ENCODE results near the gene HPCAL1.

HPCAL1 gene

GRCh38 chr2:10410823-10411437, 108.2 kb downstream of the HPCAL1 start:
- no peak overlapping the region for H3K4me3 ChIP-seq (ENCODE audit: control insufficient read depth, low read depth, low read length)
- TF ChIP-seq, protein P1, sequence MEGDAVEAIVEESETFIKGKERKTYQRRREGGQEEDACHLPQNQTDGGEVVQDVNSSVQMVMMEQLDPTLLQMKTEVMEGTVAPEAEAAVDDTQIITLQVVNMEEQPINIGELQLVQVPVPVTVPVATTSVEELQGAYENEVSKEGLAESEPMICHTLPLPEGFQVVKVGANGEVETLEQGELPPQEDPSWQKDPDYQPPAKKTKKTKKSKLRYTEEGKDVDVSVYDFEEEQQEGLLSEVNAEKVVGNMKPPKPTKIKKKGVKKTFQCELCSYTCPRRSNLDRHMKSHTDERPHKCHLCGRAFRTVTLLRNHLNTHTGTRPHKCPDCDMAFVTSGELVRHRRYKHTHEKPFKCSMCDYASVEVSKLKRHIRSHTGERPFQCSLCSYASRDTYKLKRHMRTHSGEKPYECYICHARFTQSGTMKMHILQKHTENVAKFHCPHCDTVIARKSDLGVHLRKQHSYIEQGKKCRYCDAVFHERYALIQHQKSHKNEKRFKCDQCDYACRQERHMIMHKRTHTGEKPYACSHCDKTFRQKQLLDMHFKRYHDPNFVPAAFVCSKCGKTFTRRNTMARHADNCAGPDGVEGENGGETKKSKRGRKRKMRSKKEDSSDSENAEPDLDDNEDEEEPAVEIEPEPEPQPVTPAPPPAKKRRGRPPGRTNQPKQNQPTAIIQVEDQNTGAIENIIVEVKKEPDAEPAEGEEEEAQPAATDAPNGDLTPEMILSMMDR (IDR thresholded peaks at IDR 0.05; ENCODE audit: control insufficient read depth, insufficient read depth, low read depth, low read length, missing control alignments): no peak
- DNase-seq (ENCODE audit: low read depth): no peak

GRCh38 chr2:10411557-10411956, 108.9 kb downstream of the HPCAL1 start:
- TF ChIP-seq, protein P1 (IDR thresholded peaks at IDR 0.05; ENCODE audit: control insufficient read depth, insufficient read depth, low read depth, low read length, missing control alignments): no peak
- no peak overlapping the region for H3K4me3 ChIP-seq (ENCODE audit: control insufficient read depth, low read depth, low read length)

DNA sequence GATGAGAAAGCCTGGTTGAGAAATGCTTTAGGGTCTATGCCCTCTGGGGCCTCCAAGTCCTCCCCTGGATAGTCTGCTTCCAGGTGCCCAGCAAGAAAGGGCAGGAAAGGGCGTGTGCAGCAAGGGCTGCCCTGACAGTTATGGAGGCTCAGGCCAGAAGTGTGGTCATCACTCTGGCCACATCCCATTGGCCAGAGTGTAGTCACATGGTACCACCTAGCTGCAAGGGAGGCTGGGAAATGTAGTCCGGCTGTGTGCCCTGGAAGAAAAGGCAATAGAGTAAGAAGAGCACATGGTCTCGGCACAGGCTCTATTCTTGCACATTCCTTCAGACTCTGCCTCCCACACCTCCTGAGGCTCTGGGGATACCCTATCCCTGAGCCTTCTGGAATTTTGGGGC, 109.7 kb downstream of the HPCAL1 start:
- no peak overlapping the region for H3K4me3 ChIP-seq (ENCODE audit: control insufficient read depth, low read depth, low read length)
- DNase-seq (ENCODE audit: low read depth): no peak
- TF ChIP-seq, protein P1 (IDR thresholded peaks at IDR 0.05; ENCODE audit: control insufficient read depth, insufficient read depth, low read depth, low read length, missing control alignments): no peak

More at GRCh38 chr2:10411557-10411956, 108.9 kb downstream of the HPCAL1 start:
- no peak for DNase-seq (ENCODE audit: low read depth)

- TF ChIP-seq, protein P1 (IDR thresholded peaks at IDR 0.05; ENCODE audit: control insufficient read depth, insufficient read depth, low read depth, low read length, missing control alignments): no peak
- no peak for DNase-seq (ENCODE audit: low read depth)
- no peak overlapping the region for H3K4me3 ChIP-seq (ENCODE audit: control insufficient read depth, low read depth, low read length)
Observed at GRCh38 chr2:10413503-10413902, 110.8 kb downstream of the HPCAL1 start.

GRCh38 chr2:10413991-10414451, 111.3 kb downstream of the HPCAL1 start:
- no peak for DNase-seq (ENCODE audit: low read depth)
- TF ChIP-seq, protein P1 (IDR thresholded peaks at IDR 0.05; ENCODE audit: control insufficient read depth, insufficient read depth, low read depth, low read length, missing control alignments): no peak
- H3K4me3 ChIP-seq (ENCODE audit: control insufficient read depth, low read depth, low read length): no peak overlapping the region

DNA sequence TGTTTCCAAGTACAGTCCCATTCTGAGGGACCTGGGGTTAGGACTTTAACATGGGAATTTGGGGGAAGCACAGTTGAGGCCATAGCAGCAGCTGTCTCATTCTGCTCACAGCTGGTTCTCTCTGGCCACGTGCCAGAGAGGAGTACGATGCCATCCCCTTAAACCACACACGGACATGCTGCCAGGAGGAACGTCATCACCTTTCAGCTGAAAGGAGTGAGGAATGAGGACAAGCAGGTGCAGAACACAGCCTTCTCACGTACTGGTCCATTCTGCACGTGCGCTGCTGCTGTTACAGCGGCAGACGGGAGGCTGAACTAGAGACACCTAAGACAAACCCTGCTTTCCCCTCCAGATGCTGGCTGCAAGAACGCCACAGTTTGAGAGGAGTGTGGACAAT, 111.9 kb downstream of the HPCAL1 start:
- TF ChIP-seq, protein P1 (IDR thresholded peaks at IDR 0.05; ENCODE audit: control insufficient read depth, insufficient read depth, low read depth, low read length, missing control alignments): no peak
- DNase-seq (ENCODE audit: low read depth): no peak
- no peak overlapping the region for H3K4me3 ChIP-seq (ENCODE audit: control insufficient read depth, low read depth, low read length)
